Glomerular endothelial cell (primary cell): Measurements from ENCODE around the gene ERAL1. TPM values are rescaled to one million over a fixed set of nuclear protein-coding genes. Genes with fewer than 3 reads are reported as not detected.
"Not testable (repeated sequence)": the region's sequence is repeated elsewhere in the genome, so short reads cannot be mapped to it uniquely, and the experiment has no call there.

Source experiments
- DNase-seq: peaks from one replicate; pipeline ENCODE4 v3.0.0-alpha.2; 2011; ENCODE audit warnings: low read depth, low spot score; ENCODE audit errors: extremely low read depth
- total RNA-seq: library from RNA; depleted of rRNA; stranded (reverse); fragments of >200 nt; gene quantifications from 2 replicates; pipeline ENCODE4 v1.2.3, GENCODE V29; 2015

Gene ERAL1
- total RNA-seq, 1 donor from 2014 or later, result 49.2 TPM

GRCh38 chr17:28897769-28898526 lies 43.1 kb downstream of the ERAL1 start:
- no peak for DNase-seq

- DNase-seq, result no peak
Observed at GRCh38 chr17:28898527-28898955, 43.7 kb downstream of the ERAL1 start.

- no peak for DNase-seq
Observed at GRCh38 chr17:28899212-28899815, 44.5 kb downstream of the ERAL1 start.

GRCh38 chr17:28900986-28901726 lies 46.3 kb downstream of the ERAL1 start:
- no peak for DNase-seq

- no peak for DNase-seq
Observed at GRCh38 chr17:28901866-28902818, 47.3 kb downstream of the ERAL1 start.

- DNase-seq, result no peak
Observed at GRCh38 chr17:28902819-28903545, 48.2 kb downstream of the ERAL1 start, which contains the start of gene DHRS13. Gene DHRS13 (minus strand): TSS chr17:28903079. CDS start chr17:28902944, 135 bp downstream.

- DNase-seq, result not testable (repeated sequence)
Observed at GRCh38 chr17:28903546-28903841, 48.7 kb downstream of the ERAL1 start.

GRCh38 chr17:28904800-28905199 lies 50.0 kb downstream of the ERAL1 start:
- no peak for DNase-seq

GRCh38 chr17:28906276-28906675 lies 51.5 kb downstream of the ERAL1 start:
- no peak for DNase-seq

GRCh38 chr17:28906706-28907438 lies 52.1 kb downstream of the ERAL1 start:
- no peak for DNase-seq

GRCh38 chr17:28907709-28908475 lies 53.1 kb downstream of the ERAL1 start:
- no peak for DNase-seq

- no peak for DNase-seq
Observed at GRCh38 chr17:28908640-28909167, 53.9 kb downstream of the ERAL1 start.

GRCh38 chr17:28910534-28910933 lies 55.7 kb downstream of the ERAL1 start:
- no peak for DNase-seq

Other genes with a start within 250 kb of the ERAL1 start
- gene RSKR, start 240.8 kb upstream of the ERAL1 start, total RNA-seq, result 2.5 and 5.1 TPM in 2 replicates
- 132 and 154 TPM in 2 replicates for gene BLTP2, start 209.9 kb upstream of the ERAL1 start, total RNA-seq
- gene SDF2, start 193.1 kb upstream of the ERAL1 start, total RNA-seq, result 54.4 and 58.6 TPM in 2 replicates
- gene SUPT6H, start 192.8 kb upstream of the ERAL1 start, total RNA-seq, result 49.1 and 65.2 TPM in 2 replicates
- gene PROCA1, start 143.1 kb upstream of the ERAL1 start, total RNA-seq, result 0.23 TPM in 1 of 2 replicates, not detected in the other
- 80.6 and 99.5 TPM in 2 replicates for gene RAB34, start 137.1 kb upstream of the ERAL1 start, total RNA-seq
- 328 and 663 TPM in 2 replicates for gene RPL23A, start 135.0 kb upstream of the ERAL1 start, total RNA-seq
- 2.8 and 3.4 TPM in 2 replicates for gene TLCD1, start 128.8 kb upstream of the ERAL1 start, total RNA-seq
- 2.8 and 5.4 TPM in 2 replicates for gene NEK8, start 126.2 kb upstream of the ERAL1 start, total RNA-seq
- 38.8 and 42.8 TPM in 2 replicates for gene TRAF4, start 111.0 kb upstream of the ERAL1 start, total RNA-seq
- gene FAM222B, start 12.2 kb upstream of the ERAL1 start, total RNA-seq, result 39.8 and 42.0 TPM in 2 replicates
- gene FLOT2, start 42.7 kb downstream of the ERAL1 start, total RNA-seq, result 124 and 133 TPM in 2 replicates
- 5.3 and 5.5 TPM in 2 replicates for gene DHRS13, start 48.1 kb downstream of the ERAL1 start, total RNA-seq
- 27.4 and 39.8 TPM in 2 replicates for gene PHF12, start 96.5 kb downstream of the ERAL1 start, total RNA-seq
- gene SEZ6, start 151.0 kb downstream of the ERAL1 start, total RNA-seq, result not detected in 2 replicates
- 1.5 TPM in 1 of 2 replicates, not detected in the other for gene PIPOX, start 188.1 kb downstream of the ERAL1 start, total RNA-seq